Osteoblast (primary cell): ENCODE data around the gene FRAS1. TPM values are rescaled to one million over a fixed set of nuclear protein-coding genes. Genes with fewer than 3 reads are reported as not detected.

ENCODE experiments used
- DNase-seq: peaks from one replicate; pipeline ENCODE4 v3.0.0; 2011; ENCODE audit warnings: low spot score, mixed read lengths; ENCODE audit not compliant: insufficient read length; ENCODE audit errors: missing footprints
- H2AFZ ChIP-seq: 2 replicates; pipeline ENCODE4 v1.6.0; 2011; ENCODE audit warnings: mild to moderate bottlenecking, low read length
- H3K27ac ChIP-seq: 2 replicates; pipeline ENCODE4 v1.5.1; 2011; ENCODE audit warnings: mild to moderate bottlenecking, low read depth, low read length, moderate library complexity
- H3K27me3 ChIP-seq: 2 replicates; pipeline ENCODE4 v1.6.0; 2012; ENCODE audit warnings: mild to moderate bottlenecking, control low read depth, inconsistent platforms, low read length, moderate library complexity; ENCODE audit not compliant: insufficient read depth
- H3K36me3 ChIP-seq: 2 replicates; pipeline ENCODE4 v1.5.1; 2011; ENCODE audit warnings: mild to moderate bottlenecking, low read length, control low read depth, moderate library complexity; ENCODE audit not compliant: insufficient read depth
- H3K4me1 ChIP-seq: 2 replicates; pipeline ENCODE4 v1.5.1; 2011; ENCODE audit warnings: mild to moderate bottlenecking, low read length, control low read depth, moderate library complexity; ENCODE audit not compliant: insufficient read depth
- H3K4me2 ChIP-seq: 2 replicates; pipeline ENCODE4 v1.6.0; 2011; ENCODE audit warnings: mild to moderate bottlenecking, low read length; ENCODE audit not compliant: insufficient read depth
- H3K4me3 ChIP-seq: fragments of 200-600 bp; sonication (generic); 3 replicates; pipeline ENCODE4 v1.5.1; 2012; ENCODE audit warnings: mild to moderate bottlenecking, low read length, inconsistent platforms; ENCODE audit not compliant: insufficient read depth
- H3K79me2 ChIP-seq: 2 replicates; pipeline ENCODE4 v1.6.0; 2012; ENCODE audit warnings: mild to moderate bottlenecking, low read length, control low read depth, inconsistent platforms; ENCODE audit not compliant: insufficient read depth
- H3K9me3 ChIP-seq: 2 replicates; pipeline ENCODE4 v1.5.1; 2011; ENCODE audit warnings: low read depth, low read length, control low read depth
- H4K20me1 ChIP-seq: 2 replicates; pipeline ENCODE4 v1.6.0; 2012; ENCODE audit warnings: mild to moderate bottlenecking, low read length, control low read depth; ENCODE audit not compliant: insufficient read depth
- total RNA-seq: library from RNA; depleted of rRNA; stranded (reverse); fragments of >200 nt; gene quantifications from 2 replicates; pipeline ENCODE4 v1.2.3, GENCODE V29; 2012
- TF ChIP-seq, protein P1 (sequence below): IDR thresholded peaks from 2 replicates; pipeline ENCODE4 v1.5.1; 2011; ENCODE audit warnings: mild to moderate bottlenecking, low read depth, low read length, moderate library complexity; ENCODE audit errors: extremely low read depth

The FRAS1 gene
- total RNA-seq, 1 donor = 5.1 TPM

DNA sequence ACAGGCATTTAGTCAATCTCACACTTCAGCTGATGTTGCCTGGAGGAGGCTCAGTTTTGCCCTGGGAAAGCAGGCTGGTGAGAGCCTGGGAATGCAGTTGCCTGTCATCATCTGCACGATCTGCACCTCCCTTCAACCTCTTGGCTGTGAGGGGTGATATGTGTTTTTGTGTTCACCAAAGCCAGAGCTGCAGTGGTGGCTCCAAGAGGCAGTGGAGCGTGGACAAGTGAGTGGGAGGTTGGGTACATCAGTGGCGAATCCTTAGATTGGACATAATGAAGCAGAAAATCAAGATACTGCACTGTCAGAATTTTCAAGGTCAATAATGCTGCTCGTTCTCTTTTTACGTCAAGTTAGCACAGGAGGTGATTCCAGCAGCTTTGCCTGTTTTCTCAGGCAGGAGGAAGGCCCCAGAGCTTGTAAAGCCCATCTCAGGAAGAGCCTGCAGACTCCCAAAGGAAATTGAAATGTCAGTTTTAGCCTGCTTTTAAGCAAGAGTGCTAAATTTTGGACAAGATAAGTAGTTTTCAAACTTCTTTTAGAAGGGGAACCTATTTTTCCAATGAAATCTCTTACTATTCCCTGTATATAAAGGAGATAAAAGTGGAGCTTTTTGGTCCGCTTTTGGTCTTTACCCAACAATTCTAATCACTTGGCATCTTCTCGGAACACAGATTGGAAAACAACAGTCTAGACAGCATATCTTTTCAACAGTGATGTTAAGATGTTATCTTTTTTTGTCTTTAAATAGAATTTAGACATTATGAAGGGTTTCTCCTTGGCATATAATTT is 92.8 kb downstream of the FRAS1 start:
- no peaks in the 10 kb centered on the region for H3K9me3 ChIP-seq
- no peaks in the 10 kb centered on the region for H4K20me1 ChIP-seq
- H3K4me3 ChIP-seq = no peak overlapping the region
- H3K79me2 ChIP-seq = no peaks in the 10 kb centered on the region
- no peak overlapping the region for H2AFZ ChIP-seq
- DNase-seq = no peak
- H3K36me3 ChIP-seq = no peaks in the 10 kb centered on the region
- H3K4me1 ChIP-seq = no peaks in the 10 kb centered on the region
- no peak overlapping the region for H3K4me2 ChIP-seq
- no peak overlapping the region for H3K27ac ChIP-seq
- no peaks in the 10 kb centered on the region for H3K27me3 ChIP-seq
- TF ChIP-seq, protein P1, sequence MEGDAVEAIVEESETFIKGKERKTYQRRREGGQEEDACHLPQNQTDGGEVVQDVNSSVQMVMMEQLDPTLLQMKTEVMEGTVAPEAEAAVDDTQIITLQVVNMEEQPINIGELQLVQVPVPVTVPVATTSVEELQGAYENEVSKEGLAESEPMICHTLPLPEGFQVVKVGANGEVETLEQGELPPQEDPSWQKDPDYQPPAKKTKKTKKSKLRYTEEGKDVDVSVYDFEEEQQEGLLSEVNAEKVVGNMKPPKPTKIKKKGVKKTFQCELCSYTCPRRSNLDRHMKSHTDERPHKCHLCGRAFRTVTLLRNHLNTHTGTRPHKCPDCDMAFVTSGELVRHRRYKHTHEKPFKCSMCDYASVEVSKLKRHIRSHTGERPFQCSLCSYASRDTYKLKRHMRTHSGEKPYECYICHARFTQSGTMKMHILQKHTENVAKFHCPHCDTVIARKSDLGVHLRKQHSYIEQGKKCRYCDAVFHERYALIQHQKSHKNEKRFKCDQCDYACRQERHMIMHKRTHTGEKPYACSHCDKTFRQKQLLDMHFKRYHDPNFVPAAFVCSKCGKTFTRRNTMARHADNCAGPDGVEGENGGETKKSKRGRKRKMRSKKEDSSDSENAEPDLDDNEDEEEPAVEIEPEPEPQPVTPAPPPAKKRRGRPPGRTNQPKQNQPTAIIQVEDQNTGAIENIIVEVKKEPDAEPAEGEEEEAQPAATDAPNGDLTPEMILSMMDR = no peak

DNA sequence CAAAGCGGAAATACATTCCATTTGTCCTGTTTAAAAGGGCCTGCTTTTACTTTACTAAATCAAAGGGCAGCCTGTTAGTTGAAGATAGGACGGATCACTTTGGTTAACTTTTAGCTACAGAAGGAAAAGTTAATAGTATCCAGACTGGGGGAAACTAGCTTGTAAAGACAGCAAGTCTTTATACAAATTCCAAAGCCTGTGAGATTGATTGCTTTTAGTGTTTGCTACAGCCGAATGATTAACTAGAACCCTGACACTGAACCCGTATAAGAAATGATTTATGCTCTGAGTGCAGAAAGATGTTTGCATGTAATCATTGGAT is 93.4 kb downstream of the FRAS1 start:
- no peak for DNase-seq
- Histone ChIP-seq H3K4me2 (no peak overlapping the region), H3K9me3 (no peaks in the 10 kb centered on the region), H3K4me1 (no peaks in the 10 kb centered on the region), H3K4me3 (no peak overlapping the region), H3K79me2 (no peaks in the 10 kb centered on the region), H3K27ac (no peak overlapping the region), H4K20me1 (no peaks in the 10 kb centered on the region), H3K27me3 (no peaks in the 10 kb centered on the region), H3K36me3 (no peaks in the 10 kb centered on the region), H2AFZ (no peak overlapping the region)
- TF ChIP-seq, protein P1 = no peak

DNA sequence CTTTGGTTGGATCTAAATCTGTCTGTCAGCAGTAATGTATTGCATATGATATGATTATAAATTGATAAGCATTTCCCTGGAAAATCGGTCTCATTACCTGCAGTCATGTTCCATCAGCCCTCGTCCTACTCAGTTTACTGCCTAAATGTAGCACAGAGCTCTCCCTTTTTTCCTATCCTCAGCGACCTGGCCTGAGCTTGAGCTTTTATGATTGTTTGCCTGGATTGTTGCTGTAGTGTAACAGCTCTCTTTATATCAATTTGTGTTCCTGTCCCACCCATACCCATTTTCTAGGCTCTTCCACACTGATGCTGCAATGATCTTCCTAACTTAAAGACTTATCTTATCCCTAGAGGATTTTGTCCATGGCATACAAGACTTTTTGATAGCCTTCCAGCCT is 95.7 kb downstream of the FRAS1 start:
- Histone ChIP-seq H3K36me3 (no peaks in the 10 kb centered on the region), H3K9me3 (no peaks in the 10 kb centered on the region), H3K79me2 (no peaks in the 10 kb centered on the region), H3K4me1 (no peaks in the 10 kb centered on the region), H3K27ac (no peak overlapping the region), H2AFZ (no peak overlapping the region), H4K20me1 (no peaks in the 10 kb centered on the region), H3K27me3 (no peaks in the 10 kb centered on the region), H3K4me3 (no peak overlapping the region), H3K4me2 (no peak overlapping the region)
- no peak for DNase-seq
- TF ChIP-seq, protein P1 = no peak

DNA sequence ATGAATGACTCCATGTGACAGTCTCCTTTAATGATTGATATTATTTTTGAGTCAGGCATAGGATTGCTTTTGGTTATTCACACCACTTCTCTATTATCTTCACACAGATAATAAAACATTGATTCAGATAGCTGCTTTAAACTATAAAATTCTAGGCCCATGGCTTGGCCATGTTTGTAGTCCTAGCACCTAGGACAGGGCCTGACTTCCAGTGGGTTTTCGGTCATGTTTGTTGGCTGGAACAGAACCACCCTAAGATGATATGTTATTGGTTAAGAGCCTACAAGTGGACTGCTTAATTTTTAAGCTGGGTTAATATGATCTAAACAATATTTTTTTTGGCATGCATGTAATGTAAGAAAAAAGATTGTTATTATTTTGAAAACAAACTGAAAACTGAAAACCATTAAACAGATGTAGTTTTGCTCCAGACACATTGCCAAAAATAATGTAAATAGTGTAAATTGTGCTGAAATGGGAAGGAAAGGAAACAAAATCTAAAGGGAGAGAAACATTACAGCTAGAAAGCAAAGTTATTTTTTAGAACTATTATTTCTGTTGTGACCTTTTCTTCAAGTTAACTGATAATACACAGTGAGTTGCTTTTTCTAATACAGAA is 98.0 kb downstream of the FRAS1 start:
- no peaks in the 10 kb centered on the region for H3K36me3 ChIP-seq
- TF ChIP-seq, protein P1 = no peak
- no peaks in the 10 kb centered on the region for H3K9me3 ChIP-seq
- H3K4me1 ChIP-seq = no peaks in the 10 kb centered on the region
- H2AFZ ChIP-seq = no peak overlapping the region
- H3K4me2 ChIP-seq = no peak overlapping the region
- no peak for DNase-seq
- no peaks in the 10 kb centered on the region for H3K79me2 ChIP-seq
- no peak overlapping the region for H3K27ac ChIP-seq
- no peaks in the 10 kb centered on the region for H4K20me1 ChIP-seq
- no peaks in the 10 kb centered on the region for H3K27me3 ChIP-seq
- no peak overlapping the region for H3K4me3 ChIP-seq
